Caco-2 (cell line): Measurements from ENCODE around the gene SMDT1. TPM values are rescaled to one million over a fixed set of nuclear protein-coding genes. Genes with fewer than 3 reads are reported as not detected.

Source experiments
- BruUV-seq: library from RNA; stranded (reverse); fragments of 400-500 nt; replicated peaks from 2 replicates; lab custom pipeline; 2021; lab: Mats Ljungman, UMichigan
- CTCF ChIA-PET: fragments of 300-600 bp; sonication (Branson Sonifier 250); formaldehyde crosslinking; loops from one replicate; lab custom pipeline; 2022; ENCODE audit warnings: antibody characterized with exemption; lab: Charles Lee
- POLR2A ChIA-PET: fragments of 300-600 bp; sonication (Branson Sonifier 250); formaldehyde crosslinking; loops from one replicate; lab custom pipeline; 2022; ENCODE audit warnings: antibody characterized with exemption; lab: Charles Lee
- DNase-seq, 2 experiments: peaks; one replicate each; pipeline versions ENCODE4 v3.0.0 to v3.0.0-alpha.2; 2020 to 2022
- H3K27me3 ChIP-seq: replicated peaks from 2 replicates; pipeline ENCODE4 v1.6.0; 2011; ENCODE audit warnings: low read length; ENCODE audit not compliant: control insufficient read depth, insufficient read depth
- H3K36me3 ChIP-seq: 2 replicates; pipeline ENCODE4 v1.5.1; 2011; ENCODE audit warnings: low read length; ENCODE audit not compliant: control insufficient read depth, insufficient read depth
- H3K4me1 ChIP-seq: fragments of 250-450 bp; sonication (Bioruptor Pico); 2 replicates; pipeline ENCODE4 v1.5.1; 2020; ENCODE audit warnings: mild to moderate bottlenecking
- H3K4me3 ChIP-seq: 2 replicates; pipeline ENCODE4 v1.5.1; 2011; ENCODE audit warnings: low read depth, mild to moderate bottlenecking, control low read depth, low read length
- H3K9me3 ChIP-seq: fragments of 250-450 bp; sonication (Bioruptor Pico); 2 replicates; pipeline ENCODE4 v1.5.1; 2020; ENCODE audit warnings: mild to moderate bottlenecking, moderate library complexity
- H3K27ac Mint-ChIP-seq: one replicate; pipeline ENCODE4 v1.8.0; 2022; ENCODE audit warnings: mixed read lengths; ENCODE audit not compliant: unreplicated experiment
- H3K27me3 Mint-ChIP-seq: one replicate; pipeline ENCODE4 v1.8.0; 2022; ENCODE audit warnings: mixed read lengths; ENCODE audit not compliant: insufficient read depth, unreplicated experiment
- H3K36me3 Mint-ChIP-seq: one replicate; pipeline ENCODE4 v1.8.0; 2022; ENCODE audit warnings: mild to moderate bottlenecking, mixed read lengths; ENCODE audit not compliant: insufficient read depth, unreplicated experiment
- H3K4me1 Mint-ChIP-seq: one replicate; pipeline ENCODE4 v1.8.0; 2022; ENCODE audit warnings: low read depth, mixed read lengths; ENCODE audit not compliant: unreplicated experiment
- H3K4me3 Mint-ChIP-seq: one replicate; pipeline ENCODE4 v1.8.0; 2022; ENCODE audit warnings: mild to moderate bottlenecking, moderate library complexity, mixed read lengths; ENCODE audit not compliant: unreplicated experiment
- H3K9me3 Mint-ChIP-seq: one replicate; pipeline ENCODE4 v1.8.0; 2022; ENCODE audit warnings: mixed read lengths; ENCODE audit not compliant: unreplicated experiment
- intact Hi-C: fragments of 100-400 bp; cut with micrococcal nuclease; formaldehyde crosslinking; loops from one replicate; pipeline ENCODE4 v1.10.0; 2022; ENCODE audit not compliant: unreplicated experiment
- total RNA-seq: library from RNA; stranded (reverse); gene quantifications from 2 replicates; pipeline ENCODE4 v1.2.3, GENCODE V29; 2022
- TF ChIP-seq, protein P1 (sequence below), 2 experiments: fragments of 200-600 bp in 1 of 2; IDR thresholded peaks; 1 replicate in 1 of 2; 2 replicates in 1 of 2; pipeline versions ENCODE4 v1.5.1 to v1.8.0; 2011 to 2022; ENCODE audit warnings: antibody characterized with exemption in 1 of 2, control low read depth in 1 of 2, inconsistent platforms in 1 of 2, low read depth in 1 of 2, low read length in 1 of 2, mild to moderate bottlenecking in 1 of 2, moderate library complexity in 1 of 2; ENCODE audit not compliant: insufficient read depth in 1 of 2, severe bottlenecking in 1 of 2, unreplicated experiment in 1 of 2

Gene SMDT1
- total RNA-seq, 1 experiment from 2014 or later, result 68.6 TPM

DNA sequence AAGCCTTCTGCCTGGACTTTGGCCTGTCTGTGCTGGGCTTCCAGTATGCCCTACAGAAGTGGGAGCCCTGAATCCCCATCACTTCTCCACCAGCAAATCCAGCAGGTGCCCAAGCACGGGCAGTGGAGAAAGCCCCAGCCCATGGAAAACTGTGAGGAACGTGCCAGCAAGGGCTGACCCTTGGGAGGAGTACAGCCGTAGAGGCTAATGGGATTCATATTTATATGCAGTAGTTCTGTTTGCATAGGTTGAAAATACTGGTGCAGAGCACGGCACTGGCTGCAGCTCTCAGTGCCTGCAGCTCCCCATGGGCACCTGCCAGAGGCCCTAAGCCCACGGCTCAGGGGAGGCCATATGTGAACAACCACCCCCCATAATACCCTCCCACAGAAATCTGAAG lies 19.0 kb upstream of the SMDT1 start:
- peaks cover 18% of the 10 kb centered on the region for H3K9me3 ChIP-seq
- DNase-seq, result no peak
- no peak overlapping the region for H3K4me3 ChIP-seq
- no peaks in the 10 kb centered on the region for H3K4me1 Mint-ChIP-seq
- intact Hi-C loops, result no loop called here
- ChIA-PET POLR2A (no interaction called here), CTCF (no interaction called here)
- TF ChIP-seq, protein P1, sequence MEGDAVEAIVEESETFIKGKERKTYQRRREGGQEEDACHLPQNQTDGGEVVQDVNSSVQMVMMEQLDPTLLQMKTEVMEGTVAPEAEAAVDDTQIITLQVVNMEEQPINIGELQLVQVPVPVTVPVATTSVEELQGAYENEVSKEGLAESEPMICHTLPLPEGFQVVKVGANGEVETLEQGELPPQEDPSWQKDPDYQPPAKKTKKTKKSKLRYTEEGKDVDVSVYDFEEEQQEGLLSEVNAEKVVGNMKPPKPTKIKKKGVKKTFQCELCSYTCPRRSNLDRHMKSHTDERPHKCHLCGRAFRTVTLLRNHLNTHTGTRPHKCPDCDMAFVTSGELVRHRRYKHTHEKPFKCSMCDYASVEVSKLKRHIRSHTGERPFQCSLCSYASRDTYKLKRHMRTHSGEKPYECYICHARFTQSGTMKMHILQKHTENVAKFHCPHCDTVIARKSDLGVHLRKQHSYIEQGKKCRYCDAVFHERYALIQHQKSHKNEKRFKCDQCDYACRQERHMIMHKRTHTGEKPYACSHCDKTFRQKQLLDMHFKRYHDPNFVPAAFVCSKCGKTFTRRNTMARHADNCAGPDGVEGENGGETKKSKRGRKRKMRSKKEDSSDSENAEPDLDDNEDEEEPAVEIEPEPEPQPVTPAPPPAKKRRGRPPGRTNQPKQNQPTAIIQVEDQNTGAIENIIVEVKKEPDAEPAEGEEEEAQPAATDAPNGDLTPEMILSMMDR (IDR thresholded peaks at IDR 0.05; ENCODE audit: insufficient read depth in 1 of 2, low read depth in 1 of 2, low read length in 1 of 2, severe bottlenecking in 1 of 2, unreplicated experiment in 1 of 2), result no peak
- H3K9me3 Mint-ChIP-seq, result peaks cover 32% of the 10 kb centered on the region
- no peak overlapping the region for H3K4me3 Mint-ChIP-seq
- no peak overlapping the region for H3K27ac Mint-ChIP-seq
- no peaks in the 10 kb centered on the region for H3K27me3 Mint-ChIP-seq
- H3K4me1 ChIP-seq, result no peaks in the 10 kb centered on the region
- BruUV-seq, result no TSS peak
- no peaks in the 10 kb centered on the region for H3K27me3 ChIP-seq
- no peaks in the 10 kb centered on the region for H3K36me3 ChIP-seq
- H3K36me3 Mint-ChIP-seq, result peaks cover 14% of the 10 kb centered on the region

DNA sequence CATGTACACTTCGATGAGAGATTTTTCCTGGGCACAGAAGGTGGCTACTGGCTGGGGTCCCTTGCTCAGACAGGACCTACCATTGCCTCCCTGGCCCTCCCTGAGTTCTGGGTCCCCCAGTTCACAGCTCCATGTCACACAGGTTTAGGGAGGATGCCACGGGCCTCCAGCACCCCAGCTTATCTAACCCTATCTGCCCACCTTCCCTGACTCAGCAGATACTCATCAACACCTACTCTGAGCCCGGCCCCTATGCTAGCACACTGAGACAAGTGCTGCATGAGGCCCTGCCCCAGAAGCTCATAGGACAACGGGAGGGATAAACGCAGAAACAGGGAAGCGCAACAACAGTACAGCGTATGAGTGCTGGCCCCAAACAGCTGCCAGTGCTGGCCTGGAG lies 18.5 kb upstream of the SMDT1 start:
- Histone ChIP-seq H3K27me3 (no peaks in the 10 kb centered on the region), H3K4me1 (no peaks in the 10 kb centered on the region), H3K36me3 (no peaks in the 10 kb centered on the region), H3K9me3 (peaks cover 14% of the 10 kb centered on the region), H3K4me3 (no peak overlapping the region)
- no peaks in the 10 kb centered on the region for H3K4me1 Mint-ChIP-seq
- no peak overlapping the region for H3K4me3 Mint-ChIP-seq
- no peak for DNase-seq
- intact Hi-C loops, result no loop called here
- peaks cover 29% of the 10 kb centered on the region for H3K9me3 Mint-ChIP-seq
- BruUV-seq, result no TSS peak
- no peak overlapping the region for H3K27ac Mint-ChIP-seq
- H3K27me3 Mint-ChIP-seq, result no peaks in the 10 kb centered on the region
- TF ChIP-seq, protein P1 (IDR thresholded peaks at IDR 0.05; ENCODE audit: insufficient read depth in 1 of 2, low read depth in 1 of 2, low read length in 1 of 2, severe bottlenecking in 1 of 2, unreplicated experiment in 1 of 2), result no peak
- POLR2A ChIA-PET, result no interaction called here
- CTCF ChIA-PET, result no interaction called here
- H3K36me3 Mint-ChIP-seq, result peaks cover 14% of the 10 kb centered on the region

DNA sequence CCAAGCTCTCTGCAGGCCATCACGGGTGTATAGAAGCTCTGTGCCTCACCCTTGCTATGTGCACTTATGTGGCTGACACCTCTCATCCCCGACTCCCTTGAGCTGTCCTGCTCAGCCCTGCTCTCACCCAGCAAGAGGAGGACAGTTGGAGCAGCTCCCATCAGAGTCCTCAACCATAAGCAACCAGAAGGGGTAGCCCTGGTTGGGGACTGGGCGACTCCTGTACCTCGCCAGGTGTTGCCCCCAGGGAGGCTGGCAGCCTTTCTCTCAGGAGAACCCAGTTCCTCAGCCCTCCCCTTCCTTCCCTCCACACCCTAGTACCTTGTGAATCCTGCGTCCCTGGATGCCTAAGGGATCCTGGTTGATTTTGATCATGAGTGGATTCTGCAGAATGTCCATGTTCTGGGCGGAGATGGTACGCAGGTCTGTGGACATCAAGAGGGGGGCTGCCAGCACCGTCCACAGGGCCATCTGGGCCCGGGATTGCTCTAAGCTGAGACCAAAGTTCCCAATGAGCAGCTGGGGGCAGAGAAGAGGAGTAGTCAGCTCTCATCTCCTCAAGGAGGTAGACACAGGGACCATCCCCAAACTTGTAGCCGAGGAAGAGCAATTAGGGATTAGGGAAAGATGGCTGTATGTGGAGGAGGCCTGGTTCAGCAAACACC lies 16.9 kb upstream of the SMDT1 start:
- ChIA-PET CTCF (no interaction called here), POLR2A (no interaction called here)
- Histone ChIP-seq H3K27me3 (no peaks in the 10 kb centered on the region), H3K4me3 (no peak overlapping the region), H3K36me3 (no peaks in the 10 kb centered on the region; the same call in 1 of the 2 replicates), H3K4me1 (no peaks in the 10 kb centered on the region), H3K9me3 (no peaks in the 10 kb centered on the region; the same call in 1 of the 2 replicates)
- no peaks in the 10 kb centered on the region for H3K27me3 Mint-ChIP-seq
- intact Hi-C loops, result no loop called here
- H3K9me3 Mint-ChIP-seq, result peaks cover 13% of the 10 kb centered on the region
- no peak for DNase-seq
- TF ChIP-seq, protein P1 (IDR thresholded peaks at IDR 0.05; ENCODE audit: insufficient read depth in 1 of 2, low read depth in 1 of 2, low read length in 1 of 2, severe bottlenecking in 1 of 2, unreplicated experiment in 1 of 2), result no peak
- H3K36me3 Mint-ChIP-seq, result peaks cover 15% of the 10 kb centered on the region
- H3K4me3 Mint-ChIP-seq, result no peak overlapping the region
- no TSS peak for BruUV-seq
- H3K4me1 Mint-ChIP-seq, result no peaks in the 10 kb centered on the region
- no peak overlapping the region for H3K27ac Mint-ChIP-seq
